ENCODE results near the gene IL1RAPL2. TPM values are rescaled to one million over a fixed set of nuclear protein-coding genes. Genes with fewer than 3 reads are reported as not detected.

IL1RAPL2 gene
- total and polyA plus RNA-seq, 2 of the 4 experiments (the other 2 are of a cell fraction), result 0.03 TPM; not detected in 1

DNA sequence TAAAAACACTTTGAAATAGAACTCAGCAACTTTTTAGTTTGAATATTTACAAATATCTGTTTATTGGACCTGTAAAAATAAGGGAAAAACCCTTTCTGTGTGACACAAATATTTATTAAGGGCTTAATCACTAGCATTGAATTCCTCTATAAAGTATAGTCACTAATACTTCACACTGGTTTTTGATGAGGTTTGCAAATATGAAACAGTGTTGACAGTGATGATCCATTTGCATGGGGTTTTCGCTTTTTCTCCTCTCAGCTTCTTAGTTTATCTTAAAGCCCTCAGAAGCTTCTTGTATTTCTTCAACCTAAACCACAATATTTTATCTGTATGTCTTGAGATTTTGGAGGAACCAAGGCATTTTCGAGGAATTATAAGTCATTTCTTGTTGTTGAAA is 751.1 kb downstream of the IL1RAPL2 start:
- Histone ChIP-seq H4K5ac (ENCODE audit: low read depth, low read length) (no peak overlapping the region), H3K4me3 (ENCODE audit: insufficient read depth, low read depth, low read length) (no peak overlapping the region), H3K9me1 (ENCODE audit: insufficient read depth, low read length) (no peaks in the 10 kb centered on the region), H3K9ac (ENCODE audit: low read depth, low read length) (no peak overlapping the region), H3K27me3 (ENCODE audit: control insufficient read depth, insufficient read depth, low read length) (peaks cover 2% of the 10 kb centered on the region; the same call in 1 of the 2 replicates), H2AK5ac (ENCODE audit: low read depth, low read length) (no peak overlapping the region), H3K56ac (ENCODE audit: extremely low read depth, insufficient read depth, low read length) (no peak overlapping the region), H2AK9ac (replicated peaks; ENCODE audit: low read depth, low read length, poor library complexity) (no peak overlapping the region), H3K36me3 (ENCODE audit: control insufficient read depth, insufficient read depth, low read length) (no peaks in the 10 kb centered on the region), H3K18ac (ENCODE audit: low read depth, low read length) (no peak overlapping the region), H2BK20ac (ENCODE audit: low read depth, low read length) (no peak overlapping the region), H3K4ac (ENCODE audit: low read depth, low read length) (no peak overlapping the region), H4K8ac (ENCODE audit: low read depth in 2 of 2, low read length in 2 of 2) (no peak overlapping the region), H2BK15ac (ENCODE audit: low read depth, low read length) (no peak overlapping the region), H2BK120ac (ENCODE audit: low read depth, low read length) (no peak overlapping the region), H3K4me1 (ENCODE audit: control insufficient read depth, insufficient read depth, low read length) (no peaks in the 10 kb centered on the region), H3K23ac (ENCODE audit: low read depth, low read length) (no peak overlapping the region), H4K91ac (ENCODE audit: insufficient read depth, low read depth, low read length) (no peak overlapping the region), H4K20me1 (ENCODE audit: insufficient read depth, low read length) (no peaks in the 10 kb centered on the region; the same call in 1 of the 2 replicates), H2BK5ac (ENCODE audit: low read depth, low read length, poor library complexity, severe bottlenecking) (no peak overlapping the region), H3K9me3 (ENCODE audit: control insufficient read depth, insufficient read depth, low read length) (no peaks in the 10 kb centered on the region), H3K27ac (ENCODE audit: insufficient read depth, low read length) (no peak overlapping the region), H3K4me2 (ENCODE audit: low read depth, low read length) (no peak overlapping the region), H3K79me1 (ENCODE audit: low read depth in 1 of 2, low read length in 2 of 2) (no peaks in the 10 kb centered on the region), H3K14ac (replicated peaks; ENCODE audit: low read depth, low read length) (no peak overlapping the region), H2AFZ (replicated peaks; ENCODE audit: low read length, poor library complexity) (no peak overlapping the region)
- in situ Hi-C loops (cut with MboI; ENCODE audit: low sequenced_read_pairs) (no loop called here), dilution Hi-C loops (cut with HindIII; ENCODE audit: low sequenced_read_pairs, unreplicated experiment) (no loop called here), intact Hi-C loops (cut with micrococcal nuclease) (no loop called here)
- TF ChIP-seq MAFK (IDR thresholded peaks at IDR 0.05; ENCODE audit: low read depth, low read length) (peak; percentile 54), FOS (IDR thresholded peaks at IDR 0.05; ENCODE audit: low read depth, low read length) (no peak), MXI1 (IDR thresholded peaks at IDR 0.05; ENCODE audit: borderline replicate concordance, low read depth, low read length) (no peak)
- ChIA-PET CTCF (no interaction called here), POLR2A (ENCODE audit: unreplicated experiment) (no interaction called here)
- no CpG with 5 or more reads among the region's 2 CpGs for WGBS, 2 experiments (ENCODE audit: extremely low coverage in 2 of 2, insufficient read length in 1 of 2)
- ATAC-seq (ENCODE audit: low read depth) (no peak), DNase-seq (no peak)
- BruUV-seq (replicated peaks), result no TSS peak
